Stimulated activated CD4-positive, alpha-beta T cell treated with anti-CD3 and anti-CD28 coated beads, Interleukin-15, amount 100 ng/mL, for 48 hours (primary cell): ENCODE data around the gene FMNL2.
A peak's percentile ranks its signal among the peaks of the same experiment; 100 is the strongest.

Source experiments
- DNase-seq, 2 donors: peaks; one replicate each; pipeline ENCODE4 v3.0.0-alpha.2; 2020; ENCODE audit warnings: low read depth in 2 of 2

The FMNL2 gene

GRCh38 chr2:152615177-152615576 is 280.2 kb downstream of the FMNL2 start:
- DNase-seq, result no peak

GRCh38 chr2:152617456-152618192 is 282.6 kb downstream of the FMNL2 start:
- DNase-seq, result no peak

GRCh38 chr2:152618193-152618564 is 283.2 kb downstream of the FMNL2 start:
- DNase-seq, result no peak

DNA sequence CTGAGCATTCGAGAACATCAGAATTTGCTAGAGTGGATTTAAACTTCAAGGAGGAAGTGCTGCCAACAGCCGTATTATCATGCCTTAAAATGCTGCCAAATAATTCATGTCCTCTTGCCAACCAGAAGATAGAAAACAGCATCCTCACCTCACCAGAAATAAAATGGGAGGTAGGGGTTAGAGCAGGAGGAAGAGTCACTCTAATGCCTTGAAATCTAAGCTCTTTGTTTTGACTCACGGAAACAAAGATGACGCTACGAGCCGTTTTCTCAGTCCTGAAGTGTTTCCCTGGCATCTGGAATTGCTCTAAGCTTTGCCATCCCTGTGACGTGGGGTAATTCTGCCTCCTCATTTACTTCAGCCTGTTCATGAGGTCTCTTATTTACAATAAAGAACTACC is 285.2 kb downstream of the FMNL2 start:
- DNase-seq, result no peak

DNA sequence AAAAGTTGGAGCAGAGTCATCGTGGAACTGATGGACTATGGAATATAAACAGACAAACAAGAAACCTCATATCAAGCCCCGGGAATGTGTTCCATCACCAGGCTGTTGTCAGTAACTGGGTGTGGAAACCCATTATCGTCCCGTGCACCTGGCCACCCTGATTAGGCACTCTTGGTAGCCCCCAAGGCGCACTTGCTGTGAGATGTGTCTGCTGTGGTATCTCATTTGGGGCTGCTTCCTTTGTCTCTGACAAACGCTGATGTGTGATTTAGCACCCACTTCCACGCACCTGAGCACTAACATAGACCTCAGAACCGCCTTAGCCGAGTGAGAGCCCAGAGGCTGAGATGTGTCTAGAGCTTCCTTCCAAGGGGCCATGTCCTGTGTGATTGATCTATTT is 286.0 kb downstream of the FMNL2 start:
- no peak for DNase-seq

DNA sequence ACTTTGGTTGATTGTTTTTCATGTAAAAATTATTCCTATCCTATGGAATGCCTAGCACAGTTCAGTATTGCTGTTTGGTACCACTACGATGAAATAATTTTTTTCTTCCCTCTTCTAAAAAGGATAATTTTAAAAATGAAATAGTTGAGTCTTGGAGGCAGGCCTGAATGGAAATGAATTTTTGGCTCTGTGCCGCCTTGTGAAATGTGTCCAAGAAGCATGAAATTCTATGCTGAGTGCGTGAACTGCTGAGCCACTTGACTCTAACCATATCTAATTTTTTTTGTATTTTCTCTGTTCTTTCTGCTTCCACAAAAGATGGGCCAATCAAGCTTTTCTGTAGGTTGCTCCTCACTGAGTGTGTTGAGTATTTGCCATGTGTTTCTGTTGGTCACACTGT is 287.2 kb downstream of the FMNL2 start:
- no peak for DNase-seq

- no peak for DNase-seq
Observed at GRCh38 chr2:152623076-152623740, 288.2 kb downstream of the FMNL2 start.

- no peak for DNase-seq
Observed at GRCh38 chr2:152623775-152624174, 288.8 kb downstream of the FMNL2 start.

- DNase-seq, result no peak
Observed at GRCh38 chr2:152624805-152625204, 289.8 kb downstream of the FMNL2 start.

GRCh38 chr2:152626911-152627339 is 292.0 kb downstream of the FMNL2 start:
- no peak for DNase-seq

DNA sequence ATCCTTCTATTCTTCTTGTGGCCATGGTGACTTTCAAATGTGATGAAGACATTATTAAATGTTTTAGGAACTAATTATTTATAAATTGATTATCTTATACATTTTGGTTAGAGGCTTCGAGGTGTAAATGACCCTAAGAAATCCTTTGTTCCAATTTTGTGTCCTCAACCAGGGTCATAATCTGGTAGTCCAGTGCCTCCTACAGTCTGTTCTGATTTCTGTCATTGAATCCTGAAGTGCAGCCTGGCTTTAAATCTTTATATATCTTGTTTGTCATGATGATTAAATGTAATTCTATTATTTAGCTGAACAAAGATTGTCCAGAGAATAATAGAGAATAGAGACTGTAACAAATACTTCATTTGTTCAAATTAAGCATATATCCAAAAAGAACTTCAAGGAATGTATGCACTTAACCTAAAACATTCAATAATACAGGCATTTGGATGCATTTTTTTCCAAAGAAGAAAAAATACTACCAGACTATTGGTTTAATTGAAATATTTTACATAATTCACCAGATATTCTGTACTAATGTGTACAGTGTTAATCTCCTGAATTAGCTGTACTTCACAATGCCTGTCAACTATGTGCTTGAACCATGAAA is 292.5 kb downstream of the FMNL2 start:
- DNase-seq, result no peak

DNA sequence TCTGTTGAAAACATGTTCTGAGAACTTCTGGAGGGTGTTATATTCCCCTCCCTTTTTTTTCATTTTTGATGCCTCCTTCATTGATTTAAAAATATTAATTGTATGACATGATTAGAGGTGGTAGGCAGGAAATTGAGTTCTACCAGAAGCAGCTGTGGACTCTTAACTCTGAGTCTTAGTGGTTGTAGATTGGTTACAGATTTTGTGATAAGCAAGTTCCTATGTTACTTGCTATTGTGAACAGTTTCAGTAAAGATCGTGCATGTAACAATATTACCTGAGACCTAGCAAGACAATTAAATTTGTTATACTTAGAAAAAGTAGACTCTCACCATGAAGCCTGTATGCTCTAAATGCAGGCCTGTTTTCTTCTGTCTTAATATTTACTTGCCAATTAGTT is 294.2 kb downstream of the FMNL2 start:
- DNase-seq, result no peak

DNA sequence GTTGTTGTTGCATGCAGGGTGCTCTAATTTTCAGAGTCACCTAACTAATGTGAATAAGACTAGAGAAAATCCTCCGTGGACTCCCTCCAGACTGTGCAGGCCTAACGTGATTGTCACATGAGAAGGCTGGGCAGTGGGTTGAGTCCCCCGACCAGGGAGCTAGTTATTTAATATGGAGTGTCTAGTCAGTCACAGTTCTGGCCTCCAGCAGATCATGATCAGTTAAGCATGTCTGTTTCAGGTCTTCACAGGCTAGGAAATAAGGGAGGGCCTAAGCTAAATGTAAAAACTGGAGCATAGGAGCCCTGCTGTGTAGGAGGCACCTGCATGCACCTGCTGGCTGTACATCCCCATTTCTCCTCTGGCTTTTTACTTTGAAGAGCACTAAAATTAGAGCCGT is 295.5 kb downstream of the FMNL2 start:
- DNase-seq, result no peak

- DNase-seq, result no peak
Observed at GRCh38 chr2:152632736-152633135, 297.8 kb downstream of the FMNL2 start.

DNA sequence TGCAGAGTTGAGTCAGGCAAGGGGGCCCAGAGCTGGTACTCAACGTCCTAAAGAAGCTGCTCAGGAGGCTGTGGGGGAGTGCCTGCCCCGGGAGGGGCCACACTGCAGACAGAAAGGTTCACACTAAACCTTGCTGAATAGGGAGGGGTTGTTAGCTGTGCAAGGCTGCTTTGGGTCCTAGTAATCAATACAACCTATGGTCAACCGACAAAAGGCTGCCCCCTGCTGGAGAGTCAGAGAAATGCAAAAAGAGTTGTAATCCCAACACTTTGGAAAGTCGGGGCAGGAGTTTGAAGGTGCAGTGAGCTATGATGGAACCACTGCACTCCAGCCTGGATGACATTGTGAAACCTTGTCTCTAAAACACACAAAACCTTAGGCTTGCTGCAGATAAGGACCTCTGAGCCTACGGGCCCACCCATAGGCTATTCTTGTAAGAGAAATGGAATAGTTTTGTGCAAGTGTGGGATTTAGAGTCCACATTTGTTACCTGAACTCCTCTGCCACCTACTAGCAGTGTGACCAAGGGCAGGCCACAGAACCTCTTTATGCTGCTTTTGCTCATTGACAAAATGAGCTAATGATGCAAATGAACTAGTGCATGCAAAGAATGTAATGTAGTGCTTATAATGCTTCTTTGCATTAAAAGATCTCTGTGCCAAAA is 300.8 kb downstream of the FMNL2 start:
- DNase-seq, result peak; percentile 36 to 57

DNA sequence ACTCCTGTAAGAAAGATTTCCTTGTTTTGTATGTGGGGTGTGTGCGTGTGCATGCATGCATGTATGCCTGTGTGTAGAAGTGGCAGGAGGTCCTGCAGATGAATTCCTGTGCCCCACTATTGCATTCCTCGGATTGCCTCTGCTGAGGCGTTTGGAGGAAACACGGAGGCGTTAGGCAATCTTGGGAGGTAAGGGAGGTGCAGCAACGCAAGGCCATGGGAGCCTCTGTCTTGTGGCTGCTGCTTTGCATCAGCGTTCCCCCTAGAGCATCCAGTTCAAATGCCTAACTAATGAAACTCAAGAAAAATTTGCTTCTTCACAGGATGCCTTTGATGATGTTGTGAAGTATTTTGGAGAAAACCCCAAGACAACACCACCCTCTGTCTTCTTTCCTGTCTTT is 302.3 kb downstream of the FMNL2 start:
- no peak for DNase-seq

DNA sequence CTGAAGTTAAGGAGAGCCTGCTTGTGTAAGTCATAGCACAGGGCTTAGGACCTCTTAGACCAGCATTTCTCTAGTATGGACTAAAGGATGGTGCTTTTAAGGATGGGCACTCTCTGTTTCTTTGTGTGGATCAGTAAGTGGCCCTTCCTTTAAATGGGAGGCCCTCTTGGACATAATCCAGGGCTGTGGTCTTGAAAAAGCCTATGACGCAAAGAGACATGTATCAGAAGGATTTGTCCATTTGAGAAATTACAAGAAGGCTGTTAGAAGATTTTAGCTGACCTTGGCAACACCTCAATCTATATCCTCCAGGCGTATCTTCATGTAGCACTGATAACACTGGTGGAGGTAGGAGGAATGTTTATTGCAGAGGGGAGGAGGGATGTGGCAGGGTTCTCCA is 303.1 kb downstream of the FMNL2 start:
- no peak for DNase-seq

DNA sequence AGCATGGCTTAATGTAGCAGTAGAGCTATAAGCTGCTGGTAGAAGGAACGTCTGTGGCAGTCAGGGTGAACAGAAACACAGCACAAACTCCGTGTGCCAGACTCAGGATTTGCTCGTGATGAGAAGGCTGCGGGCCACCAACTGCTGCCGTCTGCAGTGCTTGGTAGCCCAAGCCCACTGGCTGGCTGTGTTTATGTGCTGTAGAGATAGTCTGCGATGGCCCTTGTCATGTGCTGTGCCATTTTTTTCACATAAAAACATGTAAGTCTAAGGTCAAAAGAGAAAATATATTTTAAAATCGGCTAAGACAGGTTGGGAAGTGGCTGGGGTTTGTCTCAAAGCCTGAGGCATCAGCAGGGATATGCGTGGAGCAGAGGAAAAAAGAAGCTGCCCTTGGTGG is 303.6 kb downstream of the FMNL2 start:
- no peak for DNase-seq

GRCh38 chr2:152644189-152644873 is 309.4 kb downstream of the FMNL2 start:
- no peak for DNase-seq

DNA sequence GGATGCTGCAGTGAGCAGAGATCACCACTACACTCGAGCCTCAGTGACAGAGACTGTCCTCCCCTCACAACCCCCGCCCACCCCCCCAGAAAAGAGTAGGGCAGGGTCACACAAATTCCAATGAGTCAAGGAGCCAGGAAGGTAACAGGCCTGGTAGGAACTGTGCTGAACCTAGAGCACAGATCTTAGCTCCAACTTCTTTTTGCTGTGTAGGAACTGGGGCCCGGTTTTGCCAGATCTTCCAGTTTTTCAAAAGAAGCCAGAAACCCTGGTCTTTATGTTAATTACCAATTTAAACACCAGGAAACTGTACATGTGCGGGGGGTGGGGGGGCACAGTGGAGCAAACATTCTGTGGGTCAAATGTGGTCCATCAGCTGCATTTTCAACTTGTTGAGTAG is 311.3 kb downstream of the FMNL2 start:
- DNase-seq, result no peak

DNA sequence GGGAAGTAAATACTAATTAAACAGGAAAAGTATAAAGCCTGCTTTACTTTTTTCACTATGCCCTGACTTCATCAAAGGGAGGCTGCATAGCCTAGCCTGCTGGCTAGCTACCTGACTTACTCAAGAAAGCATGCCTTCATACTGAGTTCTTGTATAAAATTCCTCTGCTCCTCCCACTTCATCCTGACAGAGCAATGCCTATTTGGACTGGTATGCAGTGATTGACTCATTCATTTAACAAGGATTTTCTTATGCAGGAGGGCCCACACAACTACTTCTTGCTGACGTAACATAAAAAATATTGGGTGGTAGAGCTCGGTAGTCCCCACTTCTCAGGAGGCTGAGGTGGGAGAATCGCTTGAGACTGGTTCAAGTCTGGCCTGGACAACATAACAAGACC is 311.8 kb downstream of the FMNL2 start:
- no peak for DNase-seq

DNA sequence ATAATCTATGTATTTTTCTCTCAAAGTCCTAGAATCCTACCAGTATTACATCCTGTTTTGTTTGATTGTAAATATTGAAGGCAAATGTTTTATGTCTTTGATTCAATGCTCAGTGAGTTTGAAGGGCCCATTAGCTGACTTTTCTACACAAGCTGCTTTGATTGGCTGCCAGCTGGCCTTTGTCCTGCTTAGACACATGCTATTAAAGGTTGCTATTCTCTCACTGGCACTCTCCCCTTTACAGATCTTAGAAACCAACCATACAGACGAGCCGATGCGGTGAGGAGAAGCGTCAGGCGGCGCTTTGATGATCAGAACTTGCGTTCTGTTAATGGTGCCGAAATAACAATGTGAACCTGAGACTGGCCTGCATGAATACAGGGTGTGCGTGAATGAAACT is 312.6 kb downstream of the FMNL2 start:
- DNase-seq, result no peak
